HEK293 (cell line): ENCODE data around the gene RNF40.
A peak's percentile ranks its signal among the peaks of the same experiment; 100 is the strongest.

Experiments used
- CTCF ChIA-PET: fragments of 350-600 bp; formaldehyde crosslinking; extraction: SDS; loops from one replicate; lab custom pipeline; 2021; ENCODE audit warnings: antibody characterized with exemption; lab: Yijun Ruan, JAX
- POLR2A ChIA-PET: fragments of 300-600 bp; formaldehyde crosslinking; extraction: SDS; loops from one replicate; lab custom pipeline; 2020; ENCODE audit warnings: antibody characterized with exemption, inconsistent platforms; lab: Yijun Ruan, JAX
- H3K27ac ChIP-seq: fragments of 200-500 bp; sonication (Bioruptor generic); 2 replicates; pipeline ENCODE4 v1.5.1; 2014; ENCODE audit warnings: low read depth, low read length, control low read depth, inconsistent platforms; ENCODE audit errors: extremely low read depth
- H3K36me3 ChIP-seq, 2 experiments: fragments of 200-500 bp in 1 of 2; sonication (Bioruptor generic) in 1 of 2; 1 replicate in 1 of 2; 2 replicates in 1 of 2; pipeline ENCODE4 v1.5.1; 2014 to 2017; ENCODE audit warnings: inconsistent platforms in 2 of 2, low read length in 2 of 2; ENCODE audit not compliant: control insufficient read depth in 2 of 2, insufficient read depth in 1 of 2
- H3K4me1 ChIP-seq: fragments of 200-500 bp; sonication (Bioruptor generic); 2 replicates; pipeline ENCODE4 v1.5.1; 2014; ENCODE audit warnings: mild to moderate bottlenecking, low read length, inconsistent platforms; ENCODE audit not compliant: control insufficient read depth, insufficient read depth
- H3K4me3 ChIP-seq: 2 replicates; pipeline ENCODE4 v1.5.1; 2011; ENCODE audit warnings: low read depth, mild to moderate bottlenecking, control low read depth, low read length, moderate library complexity
- H3K9me3 ChIP-seq: fragments of 200-500 bp; sonication (Bioruptor generic); 2 replicates; pipeline ENCODE4 v1.5.1; 2014; ENCODE audit warnings: low read depth, low read length, inconsistent platforms; ENCODE audit not compliant: control insufficient read depth, insufficient read depth
- BCL11B ChIP-seq: fragments of 450-650 bp; formaldehyde crosslinking; IDR thresholded peaks from 2 replicates; pipeline ENCODE4 v1.5.1; 2016; ENCODE audit warnings: low read depth, missing biosample characterization, missing genetic modification characterization
- EGR2 ChIP-seq: fragments of 450-650 bp; formaldehyde crosslinking; IDR thresholded peaks from 2 replicates; pipeline ENCODE4 v1.5.1; 2016; ENCODE audit warnings: low read depth, missing biosample characterization, missing genetic modification characterization
- IKZF3 ChIP-seq: fragments of 450-650 bp; IDR thresholded peaks from 2 replicates; pipeline ENCODE4 v1.5.0; 2018; ENCODE audit warnings: missing biosample characterization, mild to moderate bottlenecking, missing genetic modification characterization, moderate library complexity
- KLF1 ChIP-seq: fragments of 450-650 bp; formaldehyde crosslinking; IDR thresholded peaks from 2 replicates; pipeline ENCODE4 v1.5.1; 2016; ENCODE audit warnings: missing biosample characterization, missing genetic modification characterization
- KLF16 ChIP-seq: fragments of 450-650 bp; formaldehyde crosslinking; IDR thresholded peaks from 2 replicates; pipeline ENCODE4 v1.5.1; 2017; ENCODE audit warnings: missing biosample characterization, missing genetic modification characterization
- PATZ1 ChIP-seq: fragments of 450-650 bp; formaldehyde crosslinking; IDR thresholded peaks from 2 replicates; pipeline ENCODE4 v1.5.1; 2016; ENCODE audit warnings: missing biosample characterization, missing genetic modification characterization
- SP3 ChIP-seq: fragments of 450-650 bp; formaldehyde crosslinking; IDR thresholded peaks from 2 replicates; pipeline ENCODE4 v1.5.1; 2016; ENCODE audit warnings: missing biosample characterization, missing genetic modification characterization
- SP7 ChIP-seq: fragments of 450-650 bp; formaldehyde crosslinking; IDR thresholded peaks from 2 replicates; pipeline ENCODE4 v1.5.1; 2016; ENCODE audit warnings: missing biosample characterization, missing genetic modification characterization
- ZBTB48 ChIP-seq: fragments of 450-650 bp; formaldehyde crosslinking; IDR thresholded peaks from 2 replicates; pipeline ENCODE4 v1.5.1; 2016; ENCODE audit warnings: missing biosample characterization, missing genetic modification characterization
- ZBTB8A ChIP-seq: fragments of 450-650 bp; formaldehyde crosslinking; IDR thresholded peaks from 2 replicates; pipeline ENCODE4 v1.5.1; 2016; ENCODE audit warnings: missing biosample characterization, missing genetic modification characterization
- ZNF112 ChIP-seq: fragments of 450-650 bp; formaldehyde crosslinking; IDR thresholded peaks from 2 replicates; pipeline ENCODE4 v1.5.0; 2017; ENCODE audit warnings: missing biosample characterization, missing genetic modification characterization
- ZNF350 ChIP-seq: fragments of 450-650 bp; formaldehyde crosslinking; IDR thresholded peaks from 2 replicates; pipeline ENCODE4 v1.5.0; 2017; ENCODE audit warnings: missing biosample characterization, mild to moderate bottlenecking, missing genetic modification characterization
- ZNF391 ChIP-seq: fragments of 450-650 bp; formaldehyde crosslinking; IDR thresholded peaks from 2 replicates; pipeline ENCODE4 v1.5.1; 2016; ENCODE audit warnings: low read depth, missing biosample characterization, missing genetic modification characterization, borderline replicate concordance
- ZNF394 ChIP-seq: fragments of 450-650 bp; formaldehyde crosslinking; IDR thresholded peaks from 2 replicates; pipeline ENCODE4 v1.5.1; 2016; ENCODE audit warnings: missing biosample characterization, missing genetic modification characterization, mild to moderate bottlenecking, moderate library complexity, borderline replicate concordance
- ZNF398 ChIP-seq: fragments of 450-650 bp; formaldehyde crosslinking; IDR thresholded peaks from 2 replicates; pipeline ENCODE4 v1.5.1; 2017; ENCODE audit warnings: missing biosample characterization, missing genetic modification characterization
- ZNF488 ChIP-seq: fragments of 450-650 bp; formaldehyde crosslinking; IDR thresholded peaks from 2 replicates; pipeline ENCODE4 v1.5.1; 2016; ENCODE audit warnings: missing biosample characterization, missing genetic modification characterization
- ZNF514 ChIP-seq: fragments of 450-650 bp; formaldehyde crosslinking; IDR thresholded peaks from 2 replicates; pipeline ENCODE4 v1.5.1; 2016; ENCODE audit warnings: missing biosample characterization, missing genetic modification characterization
- ZNF600 ChIP-seq: fragments of 450-650 bp; formaldehyde crosslinking; IDR thresholded peaks from 2 replicates; pipeline ENCODE4 v1.5.1; 2016; ENCODE audit warnings: missing biosample characterization, missing genetic modification characterization
- ZNF626 ChIP-seq: fragments of 450-650 bp; sonication (Bioruptor Pico); formaldehyde crosslinking; IDR thresholded peaks from 2 replicates; pipeline ENCODE4 v1.5.1; 2018; ENCODE audit warnings: missing biosample characterization, missing genetic modification characterization, inconsistent platforms
- ZNF791 ChIP-seq: fragments of 450-650 bp; formaldehyde crosslinking; IDR thresholded peaks from 2 replicates; pipeline ENCODE4 v1.5.1; 2016; ENCODE audit warnings: missing biosample characterization, missing genetic modification characterization
- ZSCAN4 ChIP-seq: fragments of 450-650 bp; formaldehyde crosslinking; IDR thresholded peaks from 2 replicates; pipeline ENCODE4 v1.5.1; 2017; ENCODE audit warnings: missing biosample characterization, missing genetic modification characterization
- TF ChIP-seq, protein P1 (sequence below): fragments of 450-650 bp; formaldehyde crosslinking; IDR thresholded peaks from 2 replicates; pipeline ENCODE4 v1.5.1; 2016; ENCODE audit warnings: missing biosample characterization, missing genetic modification characterization
- TF ChIP-seq, protein P2 (sequence below): fragments of 450-650 bp; formaldehyde crosslinking; IDR thresholded peaks from 2 replicates; pipeline ENCODE4 v1.5.0; 2017; ENCODE audit warnings: missing biosample characterization, missing genetic modification characterization, borderline replicate concordance

The RNF40 gene

DNA sequence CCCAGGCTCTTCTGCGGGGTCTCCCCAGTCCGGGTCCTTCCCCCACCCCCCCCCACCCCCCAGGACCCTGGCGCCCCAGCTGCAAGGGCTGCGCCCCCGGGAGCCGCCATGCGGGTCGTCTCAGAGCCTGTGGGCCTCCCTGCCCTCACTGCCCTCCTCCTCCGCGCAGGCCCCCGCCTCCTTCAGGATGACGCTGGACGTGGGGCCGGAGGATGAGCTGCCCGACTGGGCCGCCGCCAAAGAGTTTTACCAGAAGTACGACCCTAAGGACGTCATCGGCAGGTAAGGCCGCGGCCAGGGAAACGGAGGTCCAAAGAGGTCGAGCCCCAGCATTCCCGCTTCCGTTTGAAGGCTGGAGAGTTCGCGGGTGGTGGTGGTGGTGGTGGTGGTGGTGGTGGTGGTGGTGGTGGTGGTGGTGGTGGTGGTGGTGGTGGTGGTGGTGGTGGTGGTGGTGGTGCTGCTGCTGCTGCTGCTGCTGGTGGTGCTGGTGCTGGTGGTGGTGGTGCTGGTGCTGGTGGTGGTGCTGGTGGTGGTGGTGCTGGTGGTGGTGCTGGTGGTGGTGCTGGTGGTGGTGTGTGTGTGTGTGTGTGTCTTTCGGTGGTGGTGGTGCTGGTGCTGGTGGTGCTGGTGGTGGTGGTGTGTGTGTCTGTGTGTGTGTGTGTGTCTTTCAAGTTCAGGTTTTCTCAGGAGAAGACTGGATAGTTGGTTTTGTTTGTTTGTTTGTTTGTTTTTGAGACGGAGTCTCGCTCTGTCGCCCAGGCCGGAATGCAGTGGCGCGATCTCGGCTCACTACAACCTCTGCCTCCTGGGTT is 13.3 kb upstream of the RNF40 start:
- Histone ChIP-seq H3K4me3 (peak overlapping the region; percentile 87), H3K36me3 (peaks cover 21 to 61% of the 10 kb centered on the region in 2 experiments), H3K9me3 (no peaks in the 10 kb centered on the region), H3K27ac (no peak overlapping the region; the same call in 1 of the 2 replicates), H3K4me1 (peaks cover 3% of the 10 kb centered on the region; the same call in 1 of the 2 replicates)
- ChIA-PET CTCF (interaction anchor here (0.5 to 1.4 kb wide), 3 partner anchors 9 to 65 kb away, joined by 3 to 7 read pairs (median 4); no protein-coding TSS in a partner anchor), POLR2A (interaction anchor here (0.6 to 3.4 kb wide), 35 partner anchors 9 to 645 kb away, joined by 3 to 47 read pairs (median 5); partner anchors contain the start of genes CFAP119, CTF1, PRR14 and SRCAP)
- 0 out of 2 replicates have a peak, but pooled peaks have one; percentile 14 for TF ChIP-seq ZNF391 (tag by site-specific recombination)
- 0 out of 2 replicates have a peak, but pooled peaks have one; percentile 25 for TF ChIP-seq ZNF398
- no peak for TF ChIP-seq IKZF3
- no peak for TF ChIP-seq PATZ1 (tag by site-specific recombination)
- TF ChIP-seq KLF1 (tag by site-specific recombination): no peak
- TF ChIP-seq ZSCAN4 (tag by site-specific recombination): peak; percentile 54
- no peak for TF ChIP-seq KLF16 (tag by site-specific recombination)
- TF ChIP-seq ZBTB8A (tag by site-specific recombination): no peak
- 0 out of 2 replicates have a peak, but pooled peaks have one; percentile 23 for TF ChIP-seq EGR2
- TF ChIP-seq ZNF488 (tag by site-specific recombination): no peak
- no peak for TF ChIP-seq ZNF394 (tag by site-specific recombination)
- TF ChIP-seq, protein P1, sequence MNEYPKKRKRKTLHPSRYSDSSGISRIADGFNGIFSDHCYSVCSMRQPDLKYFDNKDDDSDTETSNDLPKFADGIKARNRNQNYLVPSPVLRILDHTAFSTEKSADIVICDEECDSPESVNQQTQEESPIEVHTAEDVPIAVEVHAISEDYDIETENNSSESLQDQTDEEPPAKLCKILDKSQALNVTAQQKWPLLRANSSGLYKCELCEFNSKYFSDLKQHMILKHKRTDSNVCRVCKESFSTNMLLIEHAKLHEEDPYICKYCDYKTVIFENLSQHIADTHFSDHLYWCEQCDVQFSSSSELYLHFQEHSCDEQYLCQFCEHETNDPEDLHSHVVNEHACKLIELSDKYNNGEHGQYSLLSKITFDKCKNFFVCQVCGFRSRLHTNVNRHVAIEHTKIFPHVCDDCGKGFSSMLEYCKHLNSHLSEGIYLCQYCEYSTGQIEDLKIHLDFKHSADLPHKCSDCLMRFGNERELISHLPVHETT (tag by site-specific recombination): peak; percentile 66; the same call in 1 of the 2 replicates
- TF ChIP-seq SP3 (tag by site-specific recombination): no peak
- TF ChIP-seq SP7 (tag by site-specific recombination): no peak
- TF ChIP-seq ZNF350: no peak
- TF ChIP-seq, protein P2, sequence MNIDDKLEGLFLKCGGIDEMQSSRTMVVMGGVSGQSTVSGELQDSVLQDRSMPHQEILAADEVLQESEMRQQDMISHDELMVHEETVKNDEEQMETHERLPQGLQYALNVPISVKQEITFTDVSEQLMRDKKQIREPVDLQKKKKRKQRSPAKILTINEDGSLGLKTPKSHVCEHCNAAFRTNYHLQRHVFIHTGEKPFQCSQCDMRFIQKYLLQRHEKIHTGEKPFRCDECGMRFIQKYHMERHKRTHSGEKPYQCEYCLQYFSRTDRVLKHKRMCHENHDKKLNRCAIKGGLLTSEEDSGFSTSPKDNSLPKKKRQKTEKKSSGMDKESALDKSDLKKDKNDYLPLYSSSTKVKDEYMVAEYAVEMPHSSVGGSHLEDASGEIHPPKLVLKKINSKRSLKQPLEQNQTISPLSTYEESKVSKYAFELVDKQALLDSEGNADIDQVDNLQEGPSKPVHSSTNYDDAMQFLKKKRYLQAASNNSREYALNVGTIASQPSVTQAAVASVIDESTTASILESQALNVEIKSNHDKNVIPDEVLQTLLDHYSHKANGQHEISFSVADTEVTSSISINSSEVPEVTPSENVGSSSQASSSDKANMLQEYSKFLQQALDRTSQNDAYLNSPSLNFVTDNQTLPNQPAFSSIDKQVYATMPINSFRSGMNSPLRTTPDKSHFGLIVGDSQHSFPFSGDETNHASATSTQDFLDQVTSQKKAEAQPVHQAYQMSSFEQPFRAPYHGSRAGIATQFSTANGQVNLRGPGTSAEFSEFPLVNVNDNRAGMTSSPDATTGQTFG (tag by site-specific recombination): 0 out of 2 replicates have a peak, but pooled peaks have one; percentile 37
- 0 out of 2 replicates have a peak, but pooled peaks have one; percentile 11 for TF ChIP-seq ZNF600
- no peak for TF ChIP-seq ZNF791 (tag by site-specific recombination)
- TF ChIP-seq ZNF626 (tag by site-specific recombination): no peak
- no peak for TF ChIP-seq BCL11B (tag by site-specific recombination)
- no peak for TF ChIP-seq ZBTB48 (tag by site-specific recombination)
- TF ChIP-seq ZNF112 (tag by site-specific recombination): 0 out of 2 replicates have a peak, but pooled peaks have one; percentile 11
- TF ChIP-seq ZNF514 (tag by site-specific recombination): no peak
